Measurements from ENCODE around the gene SEC61B.
A peak's percentile ranks its signal among the peaks of the same experiment; 100 is the strongest.

Gene SEC61B

DNA sequence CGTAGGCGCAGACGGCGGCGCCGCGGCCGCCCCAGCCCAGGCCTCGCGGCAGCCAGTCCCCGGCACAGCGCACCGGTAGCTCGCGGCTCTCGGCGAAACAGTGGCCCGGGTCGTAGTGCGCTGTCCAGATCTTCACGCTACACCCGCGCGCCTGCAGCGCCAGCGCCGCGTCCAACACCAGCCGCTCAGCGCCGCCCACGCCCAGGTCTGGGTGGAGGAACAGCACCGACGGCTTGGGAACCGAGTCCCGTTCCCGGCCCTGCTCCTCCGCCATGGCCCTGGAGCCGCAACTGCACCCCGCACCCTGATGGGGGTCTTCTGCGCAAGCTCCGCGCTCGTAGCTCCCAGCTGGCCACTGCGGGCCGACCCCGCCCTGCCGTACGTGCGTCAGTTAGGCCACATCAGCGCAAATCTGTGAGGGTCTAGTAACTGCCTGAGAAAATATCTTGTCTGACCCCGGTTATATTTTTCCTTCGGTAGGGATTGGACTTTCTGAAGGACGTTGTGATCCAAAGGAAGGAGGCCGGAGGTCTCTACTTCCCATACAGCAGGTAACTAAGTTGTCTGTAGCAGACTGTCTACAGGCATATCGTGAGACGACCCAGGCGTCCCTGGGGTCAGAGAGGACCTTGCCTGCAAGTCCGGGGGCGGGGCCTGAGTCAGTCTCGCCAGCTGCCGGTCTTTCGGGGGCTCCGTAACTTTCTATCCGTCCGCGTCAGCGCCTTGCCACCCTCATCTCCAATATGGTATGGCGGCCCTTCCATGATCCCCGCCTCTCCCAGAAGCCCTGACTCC, at the start of gene SEC61B, which contains the start of gene ALG2:
Gene SEC61B (plus strand): TSS at position 662 of the 795 bp plus-strand sequence. CDS start 82 bp downstream, at position 744.
Gene ALG2 (minus strand): TSS at position 322 of the 795 bp plus-strand sequence. CDS start 48 bp downstream, at position 274.
- DNase-seq = peak; percentile 82

DNA sequence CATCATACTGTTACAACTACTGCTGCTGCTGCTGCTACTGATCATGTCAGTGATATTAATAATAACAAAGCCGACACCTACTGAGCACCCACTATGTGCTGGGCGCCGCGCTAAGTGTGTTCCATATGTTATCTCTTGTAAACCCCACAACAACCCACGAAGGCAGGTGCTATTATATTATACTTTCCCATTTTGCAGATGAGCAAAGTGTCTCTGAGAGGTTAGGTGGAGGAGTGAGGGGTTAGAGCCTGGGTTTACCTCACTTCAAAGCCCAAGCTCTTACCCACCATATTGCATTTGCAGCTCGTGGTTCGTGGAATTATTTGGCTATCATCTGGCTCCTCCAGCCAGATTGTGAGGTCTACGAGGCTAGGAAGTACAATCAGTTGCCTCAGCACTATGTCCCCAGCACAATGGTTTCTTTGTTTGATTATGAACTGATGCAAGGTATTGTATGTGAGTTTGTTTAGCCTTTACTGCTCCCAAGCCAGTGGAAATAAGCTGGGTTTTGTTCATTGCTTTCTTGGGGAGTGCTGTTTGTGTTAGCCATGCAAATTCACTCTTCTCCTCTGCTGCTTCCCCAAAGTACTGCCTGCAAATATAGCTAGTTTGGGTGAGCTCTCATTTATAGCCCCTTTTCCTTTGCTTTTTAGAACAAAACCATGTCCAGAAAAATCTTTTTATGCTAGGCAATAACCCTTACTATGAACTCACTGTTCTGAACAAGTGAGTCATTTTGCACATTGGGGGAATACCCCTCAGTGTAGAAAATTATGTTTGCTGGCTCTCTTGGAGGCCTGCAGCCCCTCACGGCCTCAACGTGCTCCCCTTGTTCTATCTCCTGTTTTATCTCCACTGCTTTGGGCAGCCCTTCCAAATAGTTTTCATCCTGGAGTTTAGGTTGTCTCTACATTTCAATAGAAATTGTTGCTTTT, 48.2 kb upstream of the SEC61B start:
- DNase-seq = peak; percentile 14

DNA sequence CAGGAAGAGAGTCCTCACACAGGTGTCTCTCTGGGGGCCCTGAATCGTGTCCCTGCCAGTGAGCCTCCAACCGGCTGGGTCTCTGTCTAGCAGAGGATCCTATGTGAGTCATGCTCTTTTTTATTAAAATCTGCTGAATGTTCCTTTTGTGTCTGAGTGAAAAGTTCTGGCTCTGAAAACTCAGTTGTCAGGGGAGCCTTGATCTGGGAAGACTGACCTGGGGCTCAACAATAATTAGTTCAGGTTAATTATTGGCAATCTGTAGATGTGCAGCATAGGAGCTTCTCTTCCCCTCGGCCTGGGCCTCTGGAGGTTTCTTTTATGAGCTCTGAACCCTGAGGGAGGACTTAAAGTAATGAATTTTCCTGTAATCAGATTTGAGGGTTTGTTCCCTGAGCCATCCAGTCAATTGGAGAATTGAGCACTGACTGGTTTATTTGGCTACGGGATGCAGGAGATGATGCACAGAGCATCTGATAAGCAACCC, 45.5 kb upstream of the SEC61B start:
- no peak for DNase-seq

DNA sequence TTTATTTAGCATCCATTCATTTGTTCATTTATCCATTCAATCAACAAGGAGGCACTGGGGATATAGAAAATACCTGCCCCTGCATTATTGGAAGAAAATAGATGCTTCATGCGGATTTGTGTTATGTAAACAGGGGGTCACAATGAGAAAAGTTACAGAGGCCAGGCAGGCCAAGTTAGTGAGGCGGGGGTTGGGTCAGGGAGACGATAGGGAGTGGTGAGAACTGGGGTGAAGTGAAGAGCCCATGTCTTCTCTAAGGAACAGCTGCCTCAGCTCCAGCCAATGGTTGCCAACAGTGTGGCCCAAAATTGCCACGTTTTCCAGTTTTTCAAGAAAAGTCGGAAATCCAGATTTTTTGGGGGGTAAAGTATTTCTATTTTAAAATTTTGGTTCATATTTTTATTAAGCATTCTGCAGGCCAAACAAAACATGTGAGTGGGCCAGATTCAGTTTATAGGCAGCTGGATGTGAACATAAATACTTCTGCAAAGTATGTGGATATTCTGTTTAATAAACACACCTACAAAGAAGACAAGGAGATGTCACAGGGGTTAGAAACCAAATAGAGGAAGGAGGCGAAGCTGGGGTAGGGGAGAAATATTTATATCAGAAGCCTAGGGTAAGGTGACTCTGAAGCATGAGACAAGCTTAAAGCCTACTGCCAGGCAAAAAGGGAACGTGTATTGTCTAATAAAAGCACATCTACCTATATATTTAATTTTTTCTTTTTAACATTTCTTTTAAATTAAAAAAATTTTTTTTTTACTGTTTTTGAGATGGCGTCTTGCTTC, 44.3 kb upstream of the SEC61B start:
- no peak for DNase-seq

DNA sequence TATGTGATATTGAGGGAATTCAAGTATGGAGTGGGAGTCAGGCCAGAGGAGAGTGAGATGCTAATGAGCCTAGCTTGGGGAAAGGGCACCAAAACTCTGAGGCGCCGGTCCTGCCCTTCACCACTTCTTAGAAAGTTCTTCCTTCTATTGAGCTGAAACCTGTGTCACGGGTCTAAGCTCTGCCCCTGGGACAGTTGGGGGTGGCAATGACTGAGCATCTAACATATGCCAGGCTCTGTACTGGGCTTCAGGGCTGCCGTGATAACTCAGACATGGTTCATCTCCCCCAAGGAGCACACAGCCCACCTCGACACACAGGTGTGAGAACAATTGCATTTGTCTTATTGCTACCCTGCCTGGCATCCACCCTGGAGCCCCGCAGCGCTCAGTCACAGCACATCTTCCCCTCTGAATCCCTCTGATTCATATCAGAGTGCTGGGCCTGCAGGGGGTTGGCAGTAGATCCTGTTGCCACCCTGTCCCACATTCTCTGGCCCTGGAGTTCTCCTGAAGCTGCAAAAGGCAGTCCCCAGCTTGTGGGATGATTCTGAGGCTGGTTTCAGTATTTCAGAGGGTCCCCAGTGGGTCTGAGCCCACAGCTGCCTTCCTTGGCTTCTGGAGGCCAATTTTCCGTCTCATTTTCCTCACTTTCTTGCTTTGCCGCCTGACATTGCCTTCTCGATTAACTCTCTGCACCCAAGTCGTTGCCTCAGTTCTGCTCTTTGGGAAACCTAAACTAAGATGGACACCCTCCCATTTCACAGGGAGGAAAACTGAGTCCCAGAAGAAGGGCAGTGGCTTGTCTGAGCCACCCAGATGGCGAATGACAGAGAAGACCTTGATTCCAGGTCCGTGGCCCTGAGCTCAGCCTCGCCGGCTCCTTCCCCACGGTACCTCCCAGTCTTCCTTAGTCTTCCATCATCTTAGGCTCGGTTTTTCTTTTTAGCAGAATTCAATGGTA, 42.9 kb upstream of the SEC61B start:
- no peak for DNase-seq

DNA sequence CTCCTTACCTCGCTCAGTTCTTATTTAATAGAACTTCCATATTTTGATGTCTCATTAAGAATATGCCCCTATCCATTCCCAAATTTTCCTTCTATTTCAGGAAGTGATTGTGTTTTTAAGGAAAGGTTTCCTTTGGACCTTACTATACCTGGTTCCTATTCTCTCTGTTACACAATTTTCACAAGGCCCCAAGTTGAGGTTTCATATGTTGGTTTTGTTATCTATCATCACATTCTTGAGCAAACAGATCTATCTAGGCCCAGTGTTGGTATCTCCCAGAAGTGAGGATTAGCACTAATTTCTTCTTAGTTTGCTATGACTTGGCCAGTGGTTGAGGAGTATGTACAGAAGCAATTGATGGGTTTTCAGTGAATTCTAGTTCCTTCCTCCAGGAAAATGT, 41.9 kb upstream of the SEC61B start:
- no peak for DNase-seq

DNA sequence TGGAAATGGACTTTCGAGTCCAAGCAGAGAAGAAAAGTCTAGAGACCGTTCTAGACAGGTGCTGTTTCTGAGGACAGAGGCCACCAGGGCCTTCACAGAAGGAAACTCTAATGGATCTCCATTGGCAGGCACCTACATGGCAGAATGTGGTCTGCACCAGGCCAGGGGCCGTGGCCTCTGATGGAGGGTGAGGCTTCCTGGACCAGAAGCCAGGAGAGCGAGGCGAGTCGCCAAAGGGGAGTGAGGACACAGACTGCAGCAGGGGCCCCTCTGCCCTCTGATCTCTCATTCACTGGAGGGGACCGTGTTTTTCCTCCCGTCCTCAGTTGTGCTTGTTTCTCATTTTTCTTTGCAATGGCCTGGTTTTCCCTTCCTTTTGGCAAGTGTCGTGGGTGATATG, 41.4 kb upstream of the SEC61B start:
- DNase-seq = no peak

DNA sequence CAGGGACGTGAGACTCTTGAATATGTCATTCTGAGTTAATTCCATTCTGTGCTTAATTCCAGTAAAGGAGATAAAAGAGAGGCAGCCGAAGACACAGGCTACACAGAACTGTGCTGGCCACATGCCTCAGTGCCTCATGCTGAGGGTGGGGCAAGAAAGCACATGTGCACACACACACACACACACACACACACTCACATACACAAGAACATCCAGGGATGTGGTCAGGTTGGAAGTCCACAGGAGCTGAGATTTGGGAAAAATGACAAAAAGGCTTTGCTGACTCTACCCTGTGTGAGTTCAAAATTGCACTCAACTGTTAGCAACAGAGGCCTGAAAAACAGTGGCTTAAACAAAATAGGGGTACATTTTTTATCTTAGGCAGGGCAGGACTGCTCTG, 40.9 kb upstream of the SEC61B start:
- DNase-seq = no peak

DNA sequence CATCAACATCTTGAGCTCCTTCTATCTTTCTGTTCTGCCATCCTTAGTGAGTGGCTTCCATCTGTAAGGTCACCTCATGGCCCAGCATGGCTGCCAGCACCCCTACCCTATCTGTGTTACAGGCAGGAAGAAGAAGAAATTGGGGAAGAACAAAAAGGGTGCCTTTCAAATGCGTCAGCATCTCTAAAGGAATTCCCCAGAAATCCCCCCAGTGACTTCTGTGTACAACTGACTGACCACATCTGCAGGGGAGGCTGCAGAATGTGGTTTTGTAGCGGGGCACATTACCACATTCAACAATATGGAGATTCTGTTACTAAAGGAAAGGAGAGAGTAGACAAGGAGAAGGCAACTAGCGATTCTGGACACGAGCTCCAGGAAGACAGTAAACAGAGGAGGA, 40.5 kb upstream of the SEC61B start:
- no peak for DNase-seq

DNA sequence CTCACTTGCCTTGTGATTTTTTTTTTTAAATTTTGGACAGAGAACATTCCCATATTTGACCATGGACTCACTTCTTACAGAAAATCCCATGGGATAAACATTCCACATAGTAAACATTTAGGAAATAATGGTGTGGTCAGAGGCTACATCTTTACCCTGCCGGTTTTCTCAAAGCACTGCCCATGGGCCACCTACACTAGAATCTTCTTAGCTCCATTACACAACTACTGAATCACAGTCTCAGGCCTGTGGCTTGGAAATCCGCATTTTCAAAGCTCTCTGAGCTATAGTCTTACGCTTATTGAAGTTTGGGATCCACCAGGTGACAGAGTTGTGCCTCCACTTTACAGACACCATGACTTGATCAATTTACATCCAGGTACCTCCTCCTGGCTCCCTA, 39.7 kb upstream of the SEC61B start:
- DNase-seq = no peak

DNA sequence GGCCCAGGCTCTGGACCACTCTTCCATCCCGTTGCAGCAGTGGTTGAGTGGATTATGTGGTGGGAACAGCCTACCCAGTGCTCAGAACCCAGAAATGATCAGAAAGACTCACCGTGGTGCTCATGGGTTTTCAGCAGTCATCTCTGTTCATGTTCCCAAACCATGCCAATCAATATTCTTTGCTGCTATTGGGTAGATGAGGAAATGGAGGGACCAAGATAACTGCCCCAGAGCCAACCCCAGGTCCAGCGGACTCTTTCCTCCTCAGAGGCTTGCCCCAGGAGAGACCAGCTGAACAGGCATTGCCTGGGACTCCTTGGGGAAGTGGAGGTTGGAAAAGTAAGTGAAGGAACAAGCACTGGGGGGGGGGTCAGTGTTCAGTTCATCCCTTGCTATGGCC, 38.5 kb upstream of the SEC61B start:
- DNase-seq = no peak

DNA sequence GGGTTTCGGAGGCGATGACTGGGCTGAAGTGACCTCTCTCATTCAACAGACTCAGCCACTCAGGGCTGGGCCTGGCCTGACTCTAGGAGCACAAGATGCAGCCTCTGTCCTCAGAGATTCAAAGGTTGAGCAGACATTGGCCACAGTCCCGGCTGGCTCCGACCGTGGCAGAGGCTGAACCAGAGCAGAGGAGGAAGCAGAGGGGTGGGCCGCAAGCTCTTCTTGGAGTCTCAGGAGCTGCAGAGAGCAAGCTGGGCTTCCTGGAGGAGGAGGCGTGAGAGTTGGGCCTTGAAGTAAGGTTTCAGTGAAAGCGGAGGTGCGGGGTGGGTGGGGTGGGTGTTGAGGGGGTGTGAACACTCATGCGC, 38.0 kb upstream of the SEC61B start:
- DNase-seq = no peak

DNA sequence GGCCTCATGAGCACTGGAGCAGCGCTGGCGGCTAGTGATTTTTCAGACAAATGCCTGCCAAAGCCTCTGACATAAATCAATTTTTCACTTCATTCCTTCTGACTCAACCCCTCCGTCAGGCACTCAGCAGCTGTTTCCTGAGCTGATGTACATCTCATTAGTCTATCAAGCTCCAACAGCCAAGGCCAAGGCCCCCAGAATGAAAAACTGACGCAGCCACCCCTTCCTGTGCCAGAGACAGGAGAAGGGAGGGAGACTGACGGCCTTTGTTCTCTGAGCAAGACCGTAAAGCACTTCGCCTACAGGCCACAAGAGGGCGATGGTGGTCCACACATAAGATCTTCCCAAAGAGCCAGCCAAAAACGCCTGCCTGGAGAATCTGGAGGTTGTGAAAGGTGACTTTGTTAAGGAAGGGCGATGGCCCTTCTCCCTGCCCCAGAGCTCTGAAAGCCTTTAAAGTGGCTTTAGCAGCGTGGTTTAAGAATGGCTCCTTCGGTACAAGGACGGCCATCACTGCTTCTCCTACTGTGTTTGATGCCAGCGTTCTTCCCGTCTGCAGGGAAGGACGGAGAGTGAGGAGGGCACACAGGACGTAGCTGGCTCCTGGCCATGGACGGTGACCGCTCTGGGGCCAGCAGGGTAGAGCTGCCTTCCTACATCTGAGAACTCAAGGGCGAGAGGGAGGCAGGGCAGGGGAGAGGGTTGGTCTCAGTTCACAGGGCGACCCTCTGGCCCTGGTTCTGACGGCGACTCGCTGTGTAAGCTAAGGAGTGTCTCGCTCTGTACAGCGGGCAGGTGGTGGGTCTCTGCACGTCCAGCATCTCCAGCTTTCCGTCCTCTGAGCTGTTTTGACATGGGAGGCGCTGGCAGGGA, 37.4 kb upstream of the SEC61B start:
- DNase-seq = peak; percentile 81

DNA sequence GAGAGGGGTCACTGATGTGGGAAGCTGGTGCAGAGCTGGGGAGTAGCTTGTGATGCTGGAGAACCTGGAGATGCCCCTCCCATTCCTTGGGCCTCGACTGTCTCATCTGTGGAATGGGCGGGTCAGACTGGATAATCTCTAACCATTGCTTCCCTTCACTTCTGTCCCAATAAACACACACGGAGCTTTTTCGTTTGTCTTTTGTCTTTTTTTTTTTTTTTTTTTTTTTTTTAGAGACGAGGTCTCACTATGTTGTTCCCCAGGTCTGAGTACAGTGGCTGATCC, 36.8 kb upstream of the SEC61B start:
- DNase-seq = no peak

DNA sequence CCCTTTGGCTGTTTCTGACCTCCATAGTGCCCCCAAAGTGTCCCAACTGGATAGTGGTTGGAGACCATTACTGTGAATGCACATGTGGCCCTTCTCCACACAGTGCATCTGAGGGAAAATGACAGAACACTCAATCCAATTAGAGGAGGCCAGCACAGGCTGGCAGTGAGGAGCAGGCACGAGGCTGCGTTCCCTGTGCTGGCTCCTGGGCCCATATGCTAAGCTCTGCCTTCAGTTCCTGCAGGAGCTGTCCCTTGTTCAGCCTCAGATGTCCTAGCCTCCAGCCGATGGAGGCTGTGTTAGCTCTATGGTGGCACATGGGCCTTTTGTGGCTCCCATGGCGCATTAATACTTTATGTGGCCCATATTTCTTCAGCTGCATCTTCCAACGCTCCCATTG, 36.1 kb upstream of the SEC61B start:
- no peak for DNase-seq

DNA sequence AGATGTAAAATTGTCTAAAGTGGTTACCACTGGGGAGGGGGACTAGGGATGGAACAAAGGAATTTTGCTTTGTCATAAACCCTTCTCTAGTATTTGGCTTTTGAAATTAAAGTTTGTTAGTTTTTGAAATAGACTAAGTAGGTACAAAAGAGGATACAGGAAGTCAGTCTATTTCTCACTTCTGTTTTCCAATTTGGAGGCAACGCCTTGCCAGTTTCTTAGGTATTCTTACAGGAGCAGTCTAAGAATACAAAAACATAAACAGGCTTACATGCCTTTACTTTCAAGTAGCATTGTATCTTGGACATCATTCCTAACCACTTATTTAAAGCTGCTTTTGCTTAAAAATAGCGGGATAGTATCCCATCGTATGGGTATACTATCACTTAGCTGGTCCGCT, 34.8 kb upstream of the SEC61B start:
- no peak for DNase-seq

DNA sequence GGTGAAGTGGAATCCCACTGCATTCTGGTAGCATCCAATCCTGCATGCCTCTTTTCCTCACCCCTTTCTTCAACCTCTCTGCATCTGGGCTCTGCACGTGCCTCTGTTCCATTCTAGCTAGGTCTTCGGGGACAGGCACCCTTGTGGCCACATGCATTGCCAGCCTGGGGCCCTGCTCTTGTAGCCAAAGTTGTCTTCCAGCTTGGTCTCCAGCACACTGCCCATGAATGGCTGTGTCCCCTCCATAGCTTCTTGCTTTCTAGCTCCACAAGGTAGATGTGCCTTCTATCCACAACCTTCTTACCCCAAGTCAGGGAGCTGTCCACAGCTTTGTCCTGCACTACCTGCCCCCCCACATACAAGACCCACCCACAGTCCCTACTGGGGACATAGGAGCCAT, 32.9 kb upstream of the SEC61B start:
- no peak for DNase-seq

DNA sequence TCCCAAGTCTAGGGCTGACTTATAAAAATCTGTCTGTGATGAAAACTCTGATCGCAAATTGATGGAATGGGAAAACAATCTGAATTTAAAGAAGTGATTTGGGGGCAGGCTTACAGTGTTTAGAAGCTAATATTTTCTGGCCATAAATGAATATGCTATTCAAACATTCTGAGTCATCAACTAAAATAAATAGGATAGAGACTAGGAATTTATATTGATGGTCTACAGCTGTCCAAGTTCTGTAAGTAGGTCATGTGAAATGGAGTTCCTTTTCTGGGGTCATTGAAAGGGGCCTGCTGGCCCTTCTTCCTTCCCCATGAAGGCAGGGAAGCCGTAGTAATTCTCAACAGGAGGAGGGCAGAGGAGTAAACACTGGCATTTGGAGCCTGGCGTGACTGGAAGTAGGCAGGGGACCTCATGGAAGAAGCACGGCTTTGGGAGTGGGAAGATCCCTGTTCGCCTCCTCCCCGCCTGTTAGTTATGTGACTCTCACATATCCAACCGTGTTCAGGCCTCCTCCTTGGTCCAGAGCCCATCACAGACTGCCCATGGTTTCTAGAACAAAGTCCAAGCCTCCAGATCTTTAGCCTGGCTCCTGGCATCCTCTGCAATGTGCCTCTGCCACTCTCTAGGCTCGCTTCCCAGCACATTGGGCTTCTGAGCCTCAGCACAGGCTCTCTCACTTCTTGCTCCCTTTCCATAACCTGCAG, 32.0 kb upstream of the SEC61B start:
- DNase-seq = no peak

DNA sequence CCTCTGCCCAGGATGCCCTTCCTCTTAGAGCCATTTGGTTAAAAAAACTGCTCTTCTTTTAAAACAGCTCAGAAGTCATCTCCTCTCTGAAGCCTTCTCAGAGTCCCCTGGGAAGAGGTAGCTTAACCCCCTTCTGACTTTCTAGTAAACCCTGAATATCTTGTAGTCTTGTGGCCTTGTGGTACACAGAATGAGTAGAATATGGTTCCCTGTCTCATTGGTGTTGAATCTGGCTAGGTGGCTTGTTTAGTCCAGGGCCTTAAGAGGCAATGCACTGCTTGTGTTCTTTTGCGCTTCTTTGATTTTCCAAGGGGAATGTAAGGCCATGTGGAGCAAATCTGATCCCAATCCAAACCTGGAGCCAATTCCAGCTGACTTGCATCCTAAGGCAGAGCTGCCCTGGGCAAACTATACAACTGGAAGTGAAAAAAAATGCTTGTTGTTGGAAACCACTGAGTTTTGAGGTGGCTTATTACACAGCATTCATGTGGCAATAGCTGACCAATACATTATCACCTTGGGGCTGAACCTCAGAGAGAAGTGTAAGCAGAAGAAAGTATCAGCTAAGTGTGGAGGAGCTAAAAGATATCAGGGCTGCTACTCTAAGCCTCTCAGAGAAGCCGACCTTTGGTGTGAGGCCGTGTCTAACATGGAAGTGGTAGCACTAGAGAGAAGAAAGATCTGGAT, 31.3 kb upstream of the SEC61B start:
- no peak for DNase-seq
